ENCODE data around the gene RAB11B.

- TF ChIP-seq CTCF (IDR thresholded peaks at IDR 0.05) (no peak), POLR2A (IDR thresholded peaks at IDR 0.05) (no peak)
Observed at GRCh38 chr19:8403098-8403819, 13.1 kb downstream of the RAB11B start.

All from Peyer's patch (tissue), 4 donors.